Measurements from ENCODE around the gene HBE1.

Gene HBE1

DNA sequence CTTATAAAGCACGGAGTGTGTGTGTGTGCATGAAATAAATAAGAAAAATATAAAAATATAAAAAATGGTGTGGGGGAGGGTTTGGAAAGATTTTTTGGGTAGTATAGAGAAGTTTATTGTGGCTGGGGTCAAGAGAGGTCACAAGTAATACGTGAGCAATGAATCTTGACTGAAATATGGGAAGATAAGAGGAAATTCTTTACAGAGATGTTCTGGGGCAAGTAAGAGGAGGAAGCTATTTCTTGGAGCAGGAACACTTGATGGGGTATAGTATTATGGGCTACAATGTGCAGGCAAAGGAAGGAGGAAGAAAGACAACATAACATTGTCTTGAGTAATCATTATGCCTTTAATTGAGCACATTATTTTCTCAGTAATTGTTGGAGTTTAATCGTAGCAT lies 37.6 kb downstream of the HBE1 start:
- DNase-seq, result no peak

DNA sequence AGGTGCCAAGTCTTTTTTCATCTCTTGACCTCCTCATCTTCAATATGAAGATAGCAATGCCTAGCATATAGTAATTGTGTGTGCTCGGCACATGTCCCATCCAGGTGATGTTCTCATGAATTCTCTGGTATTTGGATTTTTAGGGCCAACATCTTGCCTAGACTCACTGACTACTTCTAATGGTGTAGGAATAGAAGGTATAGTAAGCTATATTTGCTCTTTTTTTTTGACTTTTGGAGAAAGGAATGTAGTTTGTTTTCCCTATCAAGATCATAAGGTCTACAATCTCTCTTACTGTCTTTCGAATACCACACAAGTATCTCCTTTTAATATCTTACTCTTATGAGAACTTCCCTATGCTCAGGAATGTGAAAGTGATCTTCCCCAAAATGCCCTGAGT lies 38.6 kb downstream of the HBE1 start:
- no peak for DNase-seq

DNA sequence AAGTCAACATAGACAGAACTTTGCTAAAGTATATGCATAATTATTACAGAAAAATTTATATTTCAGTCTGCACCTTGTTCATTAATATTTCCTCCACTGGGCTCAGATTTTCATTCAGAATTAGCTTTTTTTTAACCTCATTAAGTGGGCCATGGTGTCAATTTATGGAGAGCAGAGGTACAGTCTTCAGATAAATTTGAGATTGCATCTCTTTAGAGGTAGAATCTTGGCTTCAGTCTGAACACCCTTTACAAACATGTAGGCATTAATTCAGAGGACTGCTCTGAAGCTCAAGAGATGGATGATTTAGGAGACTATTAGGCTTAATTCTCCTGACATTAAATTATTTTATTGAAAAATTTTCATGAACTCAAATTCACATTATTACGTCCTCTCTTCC lies 39.5 kb downstream of the HBE1 start:
- DNase-seq, result no peak

DNA sequence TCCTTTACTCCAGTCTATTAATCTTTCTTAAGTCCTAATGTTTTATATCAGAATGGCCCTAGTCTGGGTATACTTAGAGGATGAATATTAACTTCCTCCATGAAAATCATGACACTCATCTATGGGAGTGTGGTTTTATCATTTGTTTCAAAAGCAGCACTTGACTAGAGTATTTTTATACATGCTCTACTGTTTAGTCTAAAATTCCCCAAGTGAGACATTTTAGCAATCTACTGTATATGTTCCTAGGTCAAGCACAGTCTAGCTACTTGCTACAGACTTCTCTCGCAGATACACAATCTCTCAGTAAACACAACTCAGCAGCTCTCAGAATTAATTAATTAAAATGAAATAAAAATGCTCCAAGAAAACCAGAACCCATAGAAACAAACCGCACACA lies 39.9 kb downstream of the HBE1 start:
- DNase-seq, result no peak

DNA sequence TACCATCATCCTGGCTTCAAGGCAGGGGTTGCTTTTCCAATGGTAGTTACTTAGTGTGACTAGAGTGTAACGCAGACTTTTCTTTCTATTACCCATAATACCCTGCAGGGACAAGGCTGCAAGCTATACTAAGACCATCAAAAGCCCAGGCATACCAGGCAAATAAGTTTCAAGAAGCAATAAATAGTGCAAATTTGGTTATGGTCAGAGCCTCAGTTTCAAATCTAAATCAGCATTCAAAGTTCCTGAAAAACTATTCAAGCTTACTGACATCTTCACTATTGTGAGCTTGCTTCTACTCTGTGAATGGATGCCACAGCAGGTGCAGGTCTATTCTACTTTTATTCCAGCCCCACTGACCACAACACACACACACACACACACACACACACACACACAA lies 40.4 kb downstream of the HBE1 start:
- no peak for DNase-seq

DNA sequence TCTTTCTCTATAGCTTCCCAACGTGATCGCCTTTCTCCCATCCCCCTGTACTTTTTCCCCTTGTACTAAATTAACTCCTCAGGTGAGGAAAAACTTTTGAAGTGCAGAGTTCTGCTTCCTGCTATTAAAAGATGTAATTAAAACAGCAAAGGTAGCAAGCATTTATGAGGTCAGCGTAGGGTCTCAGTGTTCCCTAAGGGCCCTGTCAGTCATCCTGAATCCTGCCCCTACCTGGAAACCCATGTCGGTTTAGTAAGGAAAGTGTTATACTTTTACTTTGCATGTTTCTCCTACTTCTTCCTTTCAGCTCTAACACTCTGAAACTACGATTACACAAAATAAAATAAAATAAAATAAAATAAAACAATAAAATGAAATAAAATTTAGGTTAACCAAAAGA lies 41.6 kb downstream of the HBE1 start:
- no peak for DNase-seq

DNA sequence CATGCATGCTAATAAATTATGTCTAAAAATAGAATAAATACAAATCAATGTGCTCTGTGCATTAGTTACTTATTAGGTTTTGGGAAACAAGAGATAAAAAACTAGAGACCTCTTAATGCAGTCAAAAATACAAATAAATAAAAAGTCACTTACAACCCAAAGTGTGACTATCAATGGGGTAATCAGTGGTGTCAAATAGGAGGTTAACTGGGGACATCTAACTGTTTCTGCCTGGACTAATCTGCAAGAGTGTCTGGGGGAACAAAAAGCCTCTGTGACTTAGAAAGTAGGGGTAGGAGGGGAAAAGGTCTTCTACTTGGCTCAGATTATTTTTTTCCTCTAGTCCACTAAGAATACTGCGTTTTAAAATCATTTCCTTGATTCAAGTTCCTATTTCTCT lies 42.1 kb downstream of the HBE1 start:
- no peak for DNase-seq

DNA sequence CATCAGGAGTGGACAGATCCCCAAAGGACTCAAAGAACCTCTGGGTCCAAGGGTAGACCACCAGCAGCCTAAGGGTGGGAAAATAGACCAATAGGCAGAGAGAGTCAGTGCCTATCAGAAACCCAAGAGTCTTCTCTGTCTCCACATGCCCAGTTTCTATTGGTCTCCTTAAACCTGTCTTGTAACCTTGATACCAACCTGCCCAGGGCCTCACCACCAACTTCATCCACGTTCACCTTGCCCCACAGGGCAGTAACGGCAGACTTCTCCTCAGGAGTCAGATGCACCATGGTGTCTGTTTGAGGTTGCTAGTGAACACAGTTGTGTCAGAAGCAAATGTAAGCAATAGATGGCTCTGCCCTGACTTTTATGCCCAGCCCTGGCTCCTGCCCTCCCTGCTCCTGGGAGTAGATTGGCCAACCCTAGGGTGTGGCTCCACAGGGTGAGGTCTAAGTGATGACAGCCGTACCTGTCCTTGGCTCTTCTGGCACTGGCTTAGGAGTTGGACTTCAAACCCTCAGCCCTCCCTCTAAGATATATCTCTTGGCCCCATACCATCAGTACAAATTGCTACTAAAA lies 42.9 kb downstream of the HBE1 start, which contains the start of gene HBB:
Gene HBB (minus strand): TSS at position 340 of the 579 bp plus-strand sequence. CDS start 50 bp downstream, at position 290.
- no peak for DNase-seq

DNA sequence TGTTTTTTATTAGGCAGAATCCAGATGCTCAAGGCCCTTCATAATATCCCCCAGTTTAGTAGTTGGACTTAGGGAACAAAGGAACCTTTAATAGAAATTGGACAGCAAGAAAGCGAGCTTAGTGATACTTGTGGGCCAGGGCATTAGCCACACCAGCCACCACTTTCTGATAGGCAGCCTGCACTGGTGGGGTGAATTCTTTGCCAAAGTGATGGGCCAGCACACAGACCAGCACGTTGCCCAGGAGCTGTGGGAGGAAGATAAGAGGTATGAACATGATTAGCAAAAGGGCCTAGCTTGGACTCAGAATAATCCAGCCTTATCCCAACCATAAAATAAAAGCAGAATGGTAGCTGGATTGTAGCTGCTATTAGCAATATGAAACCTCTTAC lies 44.3 kb downstream of the HBE1 start:
- no peak for DNase-seq

DNA sequence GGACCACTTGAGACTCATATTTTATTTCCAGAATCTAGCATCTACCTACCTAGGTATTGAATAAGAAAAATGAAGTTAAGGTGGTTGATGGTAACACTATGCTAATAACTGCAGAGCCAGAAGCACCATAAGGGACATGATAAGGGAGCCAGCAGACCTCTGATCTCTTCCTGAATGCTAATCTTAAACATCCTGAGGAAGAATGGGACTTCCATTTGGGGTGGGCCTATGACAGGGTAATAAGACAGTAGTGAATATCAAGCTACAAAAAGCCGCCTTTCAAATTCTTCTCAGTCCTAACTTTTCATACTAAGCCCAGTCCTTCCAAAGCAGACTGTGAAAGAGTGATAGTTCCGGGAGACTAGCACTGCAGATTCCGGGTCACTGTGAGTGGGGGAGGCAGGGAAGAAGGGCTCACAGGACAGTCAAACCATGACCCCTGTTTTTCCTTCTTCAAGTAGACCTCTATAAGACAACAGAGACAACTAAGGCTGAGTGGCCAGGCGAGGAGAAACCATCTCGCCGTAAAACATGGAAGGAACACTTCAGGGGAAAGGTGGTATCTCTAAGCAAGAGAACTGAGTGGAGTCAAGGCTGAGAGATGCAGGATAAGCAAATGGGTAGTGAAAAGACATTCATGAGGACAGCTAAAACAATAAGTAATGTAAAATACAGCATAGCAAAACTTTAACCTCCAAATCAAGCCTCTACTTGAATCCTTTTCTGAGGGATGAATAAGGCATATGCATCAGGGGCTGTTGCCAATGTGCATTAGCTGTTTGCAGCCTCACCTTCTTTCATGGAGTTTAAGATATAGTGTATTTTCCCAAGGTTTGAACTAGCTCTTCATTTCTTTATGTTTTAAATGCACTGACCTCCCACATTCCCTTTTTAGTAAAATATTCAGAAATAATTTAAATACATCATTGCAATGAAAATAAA lies 44.9 kb downstream of the HBE1 start:
- no peak for DNase-seq

DNA sequence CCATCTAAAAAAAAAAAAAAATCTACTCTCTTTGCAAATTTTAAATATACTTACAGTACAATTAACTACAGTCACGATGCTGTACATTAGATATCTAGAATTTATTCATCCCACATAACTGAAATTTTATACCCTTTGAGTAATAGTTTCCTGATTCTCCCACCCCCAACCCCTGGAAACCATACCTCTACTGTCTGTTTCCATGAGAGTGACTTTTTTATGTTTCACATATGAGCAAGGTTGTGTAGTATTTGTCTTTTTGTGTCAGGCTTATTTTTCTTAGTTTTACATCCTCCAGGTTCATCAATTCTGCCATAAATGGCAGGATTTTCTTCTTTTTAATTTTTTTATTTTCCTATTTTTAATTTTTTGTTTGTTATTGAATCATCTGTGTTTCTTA lies 46.1 kb downstream of the HBE1 start:
- DNase-seq, result no peak

DNA sequence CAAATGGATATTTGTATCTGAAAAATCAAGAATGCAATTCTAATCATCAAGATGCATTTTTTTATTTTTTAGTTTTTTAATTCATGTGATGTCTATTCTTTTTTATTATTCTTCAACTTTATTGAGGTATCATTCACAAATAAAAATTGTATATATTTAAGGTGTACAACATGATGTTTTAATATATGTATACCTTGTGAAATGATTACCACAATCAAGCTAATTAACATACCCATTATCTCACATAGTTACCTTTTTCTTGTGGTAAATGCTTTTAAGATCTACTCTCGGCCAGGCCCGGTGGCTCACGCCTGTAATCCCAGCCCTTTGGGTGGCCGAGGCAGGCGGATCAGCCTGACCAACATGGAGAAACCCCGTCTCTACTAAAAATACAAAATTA lies 46.6 kb downstream of the HBE1 start:
- DNase-seq, result no peak
